CD4-positive, alpha-beta T cell treated with Interleukin-15 for 4 hours (primary cell): ENCODE measurements around the gene SQSTM1.

ENCODE experiments used
- DNase-seq: peaks from one replicate; pipeline ENCODE4 v3.0.0-alpha.2; 2020; ENCODE audit warnings: low spot score

The SQSTM1 gene

DNA sequence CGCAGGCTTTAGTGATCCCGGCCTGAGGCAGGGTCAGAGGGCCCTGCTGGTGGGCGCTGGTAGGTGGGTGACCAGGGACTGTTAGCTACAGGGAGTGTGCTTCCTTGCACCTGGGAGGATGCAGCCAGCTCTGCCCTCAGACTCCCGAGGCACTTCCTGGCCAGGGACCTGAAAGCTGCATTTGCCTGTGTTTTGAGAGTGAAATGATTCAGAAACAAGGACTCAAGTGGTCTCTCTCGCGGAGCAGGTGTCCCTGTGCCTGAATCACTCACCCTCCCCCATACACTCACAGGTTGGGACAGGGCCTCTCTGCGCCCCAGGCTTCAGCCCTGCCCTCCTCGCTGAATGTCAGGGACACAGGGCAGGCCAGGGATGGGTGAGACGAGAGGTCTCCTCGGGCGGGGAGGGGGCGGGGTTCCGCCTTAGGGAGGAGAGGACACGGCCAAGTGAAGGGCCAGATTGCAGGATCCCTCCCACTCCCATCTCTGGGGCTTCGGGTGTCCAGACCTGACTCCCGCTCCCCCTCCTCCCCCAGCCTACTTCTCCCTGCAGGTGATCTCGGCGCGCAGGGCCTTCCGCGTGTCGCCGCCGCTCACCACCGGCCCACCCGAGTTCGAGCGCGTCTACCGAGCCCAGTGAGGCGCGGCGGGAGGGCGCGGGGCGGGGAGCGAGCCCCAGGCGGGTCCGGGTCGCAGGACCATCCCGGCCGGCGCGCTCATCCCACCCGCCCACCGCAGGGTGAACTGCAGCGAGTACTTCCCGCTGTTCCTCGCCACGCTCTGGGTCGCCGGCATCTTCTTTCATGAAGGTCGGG is 25.4 kb upstream of the SQSTM1 start:
- DNase-seq, result no peak

- DNase-seq, result peak; percentile 60
Measured at GRCh38 chr5:179795863-179796833, 24.6 kb upstream of the SQSTM1 start.

DNA sequence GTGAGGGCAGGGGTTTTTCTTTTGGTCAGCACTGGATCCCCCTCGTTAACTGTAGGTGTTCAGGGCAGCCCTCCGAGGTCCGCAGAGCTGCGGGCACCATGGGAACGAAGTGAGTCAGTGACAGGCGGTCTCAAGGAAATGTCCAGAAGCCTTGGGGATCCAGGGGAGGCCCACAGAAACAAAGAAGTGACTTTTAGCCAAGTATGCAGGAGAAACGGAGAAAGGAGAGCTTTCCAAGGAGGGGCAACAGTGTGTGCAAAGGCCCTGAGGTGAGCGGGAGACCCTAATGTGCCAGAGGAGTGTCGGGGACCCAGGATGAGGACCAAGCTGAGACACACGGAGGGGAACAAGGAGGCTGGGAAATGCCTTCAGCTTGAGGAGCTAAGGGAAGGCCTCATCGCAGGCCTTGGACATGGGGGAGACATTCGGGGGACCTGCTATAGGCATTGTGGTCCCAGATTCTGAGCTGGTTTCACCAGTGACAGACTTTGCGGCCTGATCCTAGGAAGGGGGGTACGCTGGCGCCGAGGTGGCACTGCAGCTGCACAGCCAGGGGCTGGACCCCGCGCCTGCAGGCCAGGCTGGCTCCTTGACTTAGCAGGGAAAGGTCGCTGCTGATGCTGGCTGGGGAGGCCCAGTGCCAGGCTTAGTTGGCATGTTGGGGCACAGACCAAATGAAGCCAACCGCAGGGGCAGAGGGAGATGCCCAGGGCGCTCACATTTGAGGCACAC is 23.7 kb upstream of the SQSTM1 start:
- DNase-seq, result no peak

GRCh38 chr5:179797741-179798140 is 23.0 kb upstream of the SQSTM1 start:
- DNase-seq, result no peak

- no peak for DNase-seq
Measured at GRCh38 chr5:179798144-179798770, 22.4 kb upstream of the SQSTM1 start.

GRCh38 chr5:179798771-179799643 is 21.7 kb upstream of the SQSTM1 start:
- DNase-seq, result no peak

DNA sequence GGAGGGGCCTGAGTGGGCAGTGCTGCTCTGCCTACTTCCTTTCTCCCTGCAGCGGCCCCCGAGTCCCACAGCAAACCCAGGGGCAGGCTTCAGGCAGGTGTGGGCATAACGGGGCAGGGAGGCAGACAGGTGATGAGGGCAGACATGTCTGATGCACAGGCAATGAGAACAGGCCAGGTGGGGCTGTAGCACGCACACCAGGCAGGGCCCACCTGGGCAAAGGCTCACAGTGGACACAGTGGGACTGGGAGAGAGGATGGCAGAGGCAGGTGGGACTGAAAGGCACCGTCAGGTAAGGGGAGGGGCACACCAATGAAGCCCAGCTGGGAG is 21.1 kb upstream of the SQSTM1 start:
- DNase-seq, result no peak

DNA sequence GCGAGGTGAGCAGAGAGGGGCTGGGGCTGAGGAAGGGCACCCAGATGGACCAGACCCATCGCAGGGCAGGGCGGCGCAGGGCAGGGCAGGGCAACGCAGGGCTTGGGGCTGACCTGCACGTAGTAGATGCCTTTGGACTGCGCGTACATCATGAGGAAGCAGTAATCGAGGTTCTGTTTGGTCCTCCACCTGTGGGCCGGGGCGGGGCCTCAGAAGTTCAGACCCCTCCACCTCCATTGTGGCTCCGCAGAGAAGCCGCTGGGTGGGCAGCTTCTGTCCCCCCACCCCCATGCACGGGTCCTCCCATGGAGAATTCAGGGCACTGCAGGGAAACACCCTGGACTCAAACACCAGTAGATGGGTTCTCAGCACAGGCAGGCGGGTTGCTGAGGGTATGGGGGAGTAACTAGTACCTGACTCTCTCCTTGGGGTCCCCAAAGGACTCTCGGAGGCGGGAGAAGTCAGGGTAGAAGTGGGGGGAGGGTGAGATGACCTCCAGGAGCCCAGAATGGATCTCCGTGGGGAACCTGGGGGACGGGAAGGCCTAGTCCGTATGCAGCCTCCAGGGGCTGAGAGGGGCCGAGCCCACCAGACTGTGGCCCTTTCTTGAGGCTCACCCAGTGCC is 20.5 kb upstream of the SQSTM1 start:
- no peak for DNase-seq

DNA sequence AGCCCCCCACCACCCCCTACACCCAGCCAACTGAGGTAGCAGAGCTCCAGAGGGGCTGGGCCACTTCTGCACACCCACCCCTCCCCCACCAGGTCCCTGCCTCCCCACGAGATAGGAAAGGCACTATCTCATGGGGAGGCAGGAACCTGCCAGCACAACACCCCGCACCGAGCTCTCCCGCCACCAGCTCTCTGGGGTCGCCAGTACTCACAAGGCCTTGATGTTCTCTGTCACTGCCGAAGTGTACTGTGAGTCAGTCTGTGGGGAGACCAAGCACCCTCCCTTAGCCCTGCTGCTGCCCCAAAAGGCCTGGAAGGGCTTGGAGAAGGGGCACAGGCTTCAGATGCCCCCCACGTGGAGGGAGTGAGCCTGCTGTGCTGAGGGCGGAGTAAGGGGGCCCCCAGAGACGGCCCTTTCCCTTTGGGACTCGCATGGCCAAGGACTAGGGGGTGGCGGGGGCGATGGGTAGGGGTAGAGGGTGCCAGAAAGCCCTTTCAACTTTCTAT is 20.0 kb upstream of the SQSTM1 start:
- no peak for DNase-seq

GRCh38 chr5:179801304-179802206 is 19.1 kb upstream of the SQSTM1 start:
- peak; percentile 84 for DNase-seq

DNA sequence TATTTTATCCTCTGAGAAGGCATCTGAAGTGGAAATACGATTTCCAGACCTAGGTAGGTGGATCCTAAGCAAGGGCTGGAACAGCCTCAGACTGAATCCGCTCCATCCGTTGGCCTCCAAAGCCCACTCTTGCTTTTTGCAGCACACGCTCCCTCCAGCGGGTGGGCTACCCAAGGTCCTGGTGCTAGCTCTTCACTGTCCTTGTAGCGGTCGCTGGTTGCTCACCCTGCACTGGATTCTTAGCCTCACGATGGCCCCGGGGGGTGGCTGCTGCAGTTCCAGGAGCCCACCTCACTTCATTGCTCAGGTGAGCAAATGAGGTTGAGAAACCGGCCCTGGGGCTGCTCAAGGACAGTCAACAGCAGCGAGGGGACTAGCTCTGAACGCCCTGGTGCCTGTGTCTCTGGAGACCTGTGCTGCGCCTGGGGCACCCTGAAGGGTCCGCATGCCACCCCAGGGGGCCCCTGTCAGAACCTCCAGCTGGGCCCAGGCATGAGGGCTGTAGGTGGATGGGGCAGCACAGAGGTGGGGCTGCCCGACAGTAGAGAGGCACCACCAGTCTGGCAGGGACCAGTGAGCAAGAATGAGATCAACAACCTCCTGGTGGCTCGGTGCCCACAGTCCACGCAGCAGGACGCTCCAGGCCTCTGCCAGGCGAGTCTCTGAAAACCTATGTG is 18.4 kb upstream of the SQSTM1 start:
- DNase-seq, result no peak

DNA sequence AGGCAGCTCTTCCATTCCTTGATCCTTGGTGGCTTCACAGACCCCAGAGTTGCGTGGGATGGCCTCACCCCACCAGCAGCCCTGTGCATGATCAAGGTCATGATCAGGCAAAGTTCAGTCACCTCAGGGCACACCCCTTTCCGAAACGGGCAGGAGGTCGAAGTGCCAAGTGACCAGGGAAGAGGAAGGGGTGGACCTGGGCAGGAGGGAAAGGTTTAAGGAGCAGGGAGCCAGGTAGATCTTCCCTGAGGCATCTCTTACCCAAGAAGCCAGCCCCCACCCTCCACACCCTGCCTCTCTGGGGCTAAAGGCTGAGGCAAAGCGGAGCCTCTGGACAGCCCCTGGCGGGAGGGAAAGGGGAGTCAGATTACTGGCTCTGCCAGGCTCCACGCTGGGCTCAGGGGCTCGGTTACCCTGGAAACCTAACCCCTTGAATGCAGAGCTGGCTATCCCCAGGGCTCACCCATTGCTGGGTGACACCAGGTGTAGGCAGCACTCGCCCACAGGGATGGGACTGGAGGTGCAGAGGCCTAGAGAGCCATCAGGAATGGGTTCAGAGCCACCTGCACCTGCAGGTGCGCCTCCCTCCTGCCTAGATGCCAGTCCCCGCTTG is 17.6 kb upstream of the SQSTM1 start:
- DNase-seq, result no peak

GRCh38 chr5:179803651-179804554 is 16.8 kb upstream of the SQSTM1 start:
- no peak for DNase-seq

GRCh38 chr5:179804555-179804947 is 16.2 kb upstream of the SQSTM1 start:
- DNase-seq, result no peak

DNA sequence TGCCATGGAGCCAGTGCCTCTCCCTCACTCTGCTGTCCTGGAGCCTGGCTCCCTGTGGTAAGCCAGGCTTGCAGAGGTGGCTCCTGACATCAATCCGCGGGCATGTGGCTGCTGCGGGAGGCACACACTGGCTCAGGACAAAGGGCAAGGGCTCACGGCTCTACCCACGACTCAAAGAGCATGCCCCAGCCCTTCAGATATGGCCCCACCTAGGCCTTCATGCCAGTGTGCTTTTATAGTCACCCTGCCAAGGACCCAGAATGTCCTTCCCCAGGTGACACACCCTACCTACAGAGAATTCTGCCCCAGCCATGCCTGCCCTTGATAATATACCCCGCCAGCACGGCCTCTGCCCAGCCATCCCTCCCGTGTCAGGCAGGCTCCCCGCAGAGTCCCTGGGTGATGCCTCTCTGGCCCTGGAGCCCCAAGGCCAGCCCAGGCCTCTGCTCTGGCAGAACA is 15.6 kb upstream of the SQSTM1 start:
- DNase-seq, result no peak

DNA sequence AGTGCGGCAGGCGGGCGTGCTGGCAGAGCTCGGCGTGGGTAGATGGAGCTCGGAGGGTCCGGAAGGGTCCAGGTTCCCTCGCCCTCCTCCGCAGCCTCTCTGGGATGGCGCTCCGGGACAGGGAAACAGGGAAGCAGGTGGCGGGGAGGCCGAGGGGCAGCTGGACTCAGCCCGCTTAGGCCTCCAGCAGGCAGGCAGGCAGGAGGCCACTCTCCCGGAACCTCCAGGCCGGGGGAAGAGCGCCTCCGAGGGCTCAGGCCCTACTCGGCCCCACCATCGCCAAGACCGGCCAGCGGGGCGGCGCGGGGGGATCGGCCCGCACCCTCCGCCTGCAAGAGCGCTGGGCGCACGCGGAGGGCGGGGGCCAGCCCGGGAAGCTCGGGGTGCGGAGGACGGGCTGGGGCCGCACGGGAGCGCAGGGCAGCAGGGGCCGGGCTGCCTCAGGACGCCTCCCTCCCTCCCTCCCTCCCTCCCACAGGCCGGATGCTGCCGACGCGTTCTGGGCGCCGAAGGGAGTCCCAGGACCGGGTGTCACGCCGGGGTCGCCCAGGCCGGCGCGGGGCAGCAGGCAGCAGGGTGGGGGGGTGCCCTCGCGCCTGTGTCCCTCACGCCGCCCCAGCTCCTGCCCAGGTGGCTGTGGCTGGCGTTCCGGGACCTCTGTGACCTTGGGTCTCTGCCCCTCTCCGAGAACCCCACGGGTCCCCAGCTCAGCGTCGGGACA is 15.0 kb upstream of the SQSTM1 start:
- DNase-seq, result no peak
